ENCODE data around the gene PIK3R6. TPM values are rescaled to one million over a fixed set of nuclear protein-coding genes. Genes with fewer than 3 reads are reported as not detected.

The PIK3R6 gene
- total and polyA plus RNA-seq, 2 experiments from 2014 or later: 0.11 to 0.24 TPM

DNA sequence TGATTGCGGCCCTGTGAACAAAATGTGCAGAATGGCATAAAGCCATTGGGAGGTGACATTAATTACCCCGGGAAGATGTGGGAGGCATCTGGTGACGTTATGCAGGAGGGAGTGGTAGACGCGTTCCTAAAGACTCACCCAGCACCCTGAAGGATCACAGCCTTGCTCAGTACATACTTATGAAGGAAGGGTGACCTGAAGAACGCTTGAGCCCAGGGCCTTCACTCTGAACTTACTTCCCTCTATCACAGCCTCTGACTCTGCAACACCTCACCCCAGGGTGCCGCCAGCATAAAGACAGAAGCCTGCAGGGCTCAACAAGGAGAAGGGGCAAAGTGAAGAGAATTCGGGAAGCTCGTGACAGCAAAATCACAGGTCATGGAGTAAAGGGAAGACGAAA lies 77.7 kb downstream of the PIK3R6 start (continued):
- TF ChIP-seq CTCF (conservative IDR thresholded peaks at IDR 0.05; ENCODE audit: low read depth in 2 of 2) (no peak), POLR2AphosphoS5 (IDR thresholded peaks at IDR 0.05; ENCODE audit: low read depth) (no peak), REST (IDR thresholded peaks at IDR 0.05; ENCODE audit: unreplicated experiment) (no peak), JUNB (IDR thresholded peaks at IDR 0.05; ENCODE audit: unreplicated experiment) (no peak)

- H3K36me3 ChIP-seq (ENCODE audit: insufficient read depth): no peaks in the 10 kb centered on the region
- H3K27me3 ChIP-seq (ENCODE audit: insufficient read depth): no peaks in the 10 kb centered on the region
- no peak overlapping the region for H2AFZ ChIP-seq
- peaks cover 13% of the 10 kb centered on the region for H3K4me1 Mint-ChIP-seq
- no peaks in the 10 kb centered on the region for H3K27me3 Mint-ChIP-seq (ENCODE audit: insufficient read depth, low read depth, poor library complexity)
- no peaks in the 10 kb centered on the region for H3K79me2 ChIP-seq (replicated peaks; ENCODE audit: insufficient read depth)
- peaks cover 17% of the 10 kb centered on the region for H3K9me3 Mint-ChIP-seq
- no peaks in the 10 kb centered on the region for H3K9me2 ChIP-seq (ENCODE audit: insufficient read depth)
- H3K4me3 Mint-ChIP-seq: no peak overlapping the region
- no peak overlapping the region for H3K27ac Mint-ChIP-seq
- peaks cover 7% of the 10 kb centered on the region; the same call in 1 of the 2 replicates for H3K4me1 ChIP-seq (ENCODE audit: insufficient read depth)
- H3K4me2 ChIP-seq: no peak overlapping the region
- no peaks in the 10 kb centered on the region for H4K20me1 ChIP-seq (replicated peaks; ENCODE audit: insufficient read depth)
- peaks cover 11% of the 10 kb centered on the region; the same call in 2 of the 3 replicates for H3K36me3 Mint-ChIP-seq (ENCODE audit: low read depth)
- no peak overlapping the region for H3K27ac ChIP-seq (ENCODE audit: low read depth)
- no peaks in the 10 kb centered on the region for H3F3A ChIP-seq (replicated peaks; ENCODE audit: low read depth)
- no peak for DNase-seq (ENCODE audit: low spot score)
- no peak overlapping the region for H3K4me3 ChIP-seq
- no peak for ATAC-seq
- TF ChIP-seq NANOG (IDR thresholded peaks at IDR 0.05; ENCODE audit: borderline replicate concordance) (no peak), ZNF114 (CRISPR knock-in tag; IDR thresholded peaks at IDR 0.05) (no peak), EZH2 (IDR thresholded peaks at IDR 0.05; ENCODE audit: low read depth, unreplicated experiment) (no peak), EZH2phosphoT487 (IDR thresholded peaks at IDR 0.05; ENCODE audit: unreplicated experiment) (no peak), JUNB (IDR thresholded peaks at IDR 0.05; ENCODE audit: unreplicated experiment) (no peak), CREB1 (CRISPR knock-in tag; IDR thresholded peaks at IDR 0.05; ENCODE audit: low read depth) (no peak), REST (IDR thresholded peaks at IDR 0.05; ENCODE audit: unreplicated experiment) (no peak)
- TF ChIP-seq, protein P1, sequence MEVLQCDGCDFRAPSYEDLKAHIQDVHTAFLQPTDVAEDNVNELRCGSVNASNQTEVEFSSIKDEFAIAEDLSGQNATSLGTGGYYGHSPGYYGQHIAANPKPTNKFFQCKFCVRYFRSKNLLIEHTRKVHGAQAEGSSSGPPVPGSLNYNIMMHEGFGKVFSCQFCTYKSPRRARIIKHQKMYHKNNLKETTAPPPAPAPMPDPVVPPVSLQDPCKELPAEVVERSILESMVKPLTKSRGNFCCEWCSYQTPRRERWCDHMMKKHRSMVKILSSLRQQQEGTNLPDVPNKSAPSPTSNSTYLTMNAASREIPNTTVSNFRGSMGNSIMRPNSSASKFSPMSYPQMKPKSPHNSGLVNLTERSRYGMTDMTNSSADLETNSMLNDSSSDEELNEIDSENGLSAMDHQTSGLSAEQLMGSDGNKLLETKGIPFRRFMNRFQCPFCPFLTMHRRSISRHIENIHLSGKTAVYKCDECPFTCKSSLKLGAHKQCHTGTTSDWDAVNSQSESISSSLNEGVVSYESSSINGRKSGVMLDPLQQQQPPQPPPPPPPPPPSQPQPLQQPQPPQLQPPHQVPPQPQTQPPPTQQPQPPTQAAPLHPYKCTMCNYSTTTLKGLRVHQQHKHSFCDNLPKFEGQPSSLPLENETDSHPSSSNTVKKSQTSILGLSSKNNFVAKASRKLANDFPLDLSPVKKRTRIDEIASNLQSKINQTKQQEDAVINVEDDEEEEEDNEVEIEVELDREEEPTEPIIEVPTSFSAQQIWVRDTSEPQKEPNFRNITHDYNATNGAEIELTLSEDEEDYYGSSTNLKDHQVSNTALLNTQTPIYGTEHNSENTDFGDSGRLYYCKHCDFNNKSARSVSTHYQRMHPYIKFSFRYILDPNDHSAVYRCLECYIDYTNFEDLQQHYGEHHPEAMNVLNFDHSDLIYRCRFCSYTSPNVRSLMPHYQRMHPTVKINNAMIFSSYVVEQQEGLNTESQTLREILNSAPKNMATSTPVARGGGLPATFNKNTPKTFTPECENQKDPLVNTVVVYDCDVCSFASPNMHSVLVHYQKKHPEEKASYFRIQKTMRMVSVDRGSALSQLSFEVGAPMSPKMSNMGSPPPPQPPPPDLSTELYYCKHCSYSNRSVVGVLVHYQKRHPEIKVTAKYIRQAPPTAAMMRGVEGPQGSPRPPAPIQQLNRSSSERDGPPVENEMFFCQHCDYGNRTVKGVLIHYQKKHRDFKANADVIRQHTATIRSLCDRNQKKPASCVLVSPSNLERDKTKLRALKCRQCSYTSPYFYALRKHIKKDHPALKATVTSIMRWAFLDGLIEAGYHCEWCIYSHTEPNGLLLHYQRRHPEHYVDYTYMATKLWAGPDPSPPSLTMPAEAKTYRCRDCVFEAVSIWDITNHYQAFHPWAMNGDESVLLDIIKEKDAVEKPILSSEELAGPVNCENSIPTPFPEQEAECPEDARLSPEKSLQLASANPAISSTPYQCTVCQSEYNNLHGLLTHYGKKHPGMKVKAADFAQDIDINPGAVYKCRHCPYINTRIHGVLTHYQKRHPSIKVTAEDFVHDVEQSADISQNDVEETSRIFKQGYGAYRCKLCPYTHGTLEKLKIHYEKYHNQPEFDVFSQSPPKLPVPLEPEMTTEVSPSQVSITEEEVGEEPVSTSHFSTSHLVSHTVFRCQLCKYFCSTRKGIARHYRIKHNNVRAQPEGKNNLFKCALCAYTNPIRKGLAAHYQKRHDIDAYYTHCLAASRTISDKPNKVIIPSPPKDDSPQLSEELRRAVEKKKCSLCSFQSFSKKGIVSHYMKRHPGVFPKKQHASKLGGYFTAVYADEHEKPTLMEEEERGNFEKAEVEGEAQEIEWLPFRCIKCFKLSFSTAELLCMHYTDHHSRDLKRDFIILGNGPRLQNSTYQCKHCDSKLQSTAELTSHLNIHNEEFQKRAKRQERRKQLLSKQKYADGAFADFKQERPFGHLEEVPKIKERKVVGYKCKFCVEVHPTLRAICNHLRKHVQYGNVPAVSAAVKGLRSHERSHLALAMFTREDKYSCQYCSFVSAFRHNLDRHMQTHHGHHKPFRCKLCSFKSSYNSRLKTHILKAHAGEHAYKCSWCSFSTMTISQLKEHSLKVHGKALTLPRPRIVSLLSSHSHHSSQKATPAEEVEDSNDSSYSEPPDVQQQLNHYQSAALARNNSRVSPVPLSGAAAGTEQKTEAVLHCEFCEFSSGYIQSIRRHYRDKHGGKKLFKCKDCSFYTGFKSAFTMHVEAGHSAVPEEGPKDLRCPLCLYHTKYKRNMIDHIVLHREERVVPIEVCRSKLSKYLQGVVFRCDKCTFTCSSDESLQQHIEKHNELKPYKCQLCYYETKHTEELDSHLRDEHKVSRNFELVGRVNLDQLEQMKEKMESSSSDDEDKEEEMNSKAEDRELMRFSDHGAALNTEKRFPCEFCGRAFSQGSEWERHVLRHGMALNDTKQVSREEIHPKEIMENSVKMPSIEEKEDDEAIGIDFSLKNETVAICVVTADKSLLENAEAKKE (CRISPR knock-in tag; IDR thresholded peaks at IDR 0.05): no peak
Measured at GRCh38 chr17:8788998-8789397, 78.5 kb downstream of the PIK3R6 start.
